Uterus (tissue), 2 donors: ENCODE data around the gene NUMB.
"Not testable (repeated sequence)": the region's sequence is repeated elsewhere in the genome, so short reads cannot be mapped to it uniquely, and the experiment has no call there.

Experiments
- CTCF ChIP-seq, 4 experiments: fragments of 200-600 bp in 2 of 4; fragments of 450-650 bp in 2 of 4; sonication (generic) in 2 of 4; IDR thresholded peaks; one replicate each; pipeline ENCODE4 v1.5.1; 2016 to 2019; ENCODE audit warnings: antibody characterized with exemption in 4 of 4, mild to moderate bottlenecking in 2 of 4, moderate library complexity in 1 of 4
- POLR2A ChIP-seq, 2 donors: fragments of 450-650 bp; IDR thresholded peaks; one replicate each; pipeline ENCODE4 v1.6.1; 2016; ENCODE audit warnings: antibody characterized with exemption in 2 of 2, mild to moderate bottlenecking in 1 of 2, moderate library complexity in 1 of 2

GRCh38 chr14:73387860-73388259 is 70.5 kb downstream of the NUMB start:
- TF ChIP-seq CTCF, POLR2A (IDR thresholded peaks at IDR 0.05): not testable (repeated sequence)
